Measurements from ENCODE around the gene RREB1. TPM values are rescaled to one million over a fixed set of nuclear protein-coding genes. Genes with fewer than 3 reads are reported as not detected.

The RREB1 gene
- total RNA-seq, 1 experiment from 2014 or later, result 53.5 TPM

DNA sequence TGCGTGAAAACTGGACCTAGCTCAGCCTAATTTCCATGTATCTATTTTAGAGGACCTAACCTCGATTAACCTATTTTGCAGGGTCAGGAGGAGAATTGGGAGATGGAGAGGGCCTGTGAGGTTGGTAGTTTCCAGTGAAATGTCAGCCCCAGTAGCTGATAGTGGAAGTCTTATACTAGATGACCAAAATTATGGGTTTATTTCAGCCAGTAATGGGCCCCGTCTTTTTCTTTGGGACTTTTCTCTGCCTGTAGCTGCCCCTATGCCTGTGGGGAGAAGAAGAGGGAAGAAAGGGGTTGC is 37.8 kb downstream of the RREB1 start:
- POLR2A ChIA-PET, result interaction anchor here (0.7 to 3.7 kb wide), 12 partner anchors 8 to 577 kb away, joined by 3 to 23 read pairs (median 5); partner anchors contain the start of gene RREB1
- Mint-ChIP-seq H3K27ac (ENCODE audit: low read depth, unreplicated experiment) (peak overlapping the region; percentile 90), H3K4me3 (ENCODE audit: unreplicated experiment) (peak overlapping the region; percentile 51), H3K36me3 (ENCODE audit: insufficient read depth, unreplicated experiment) (peaks cover 4% of the 10 kb centered on the region), H3K27me3 (ENCODE audit: insufficient read depth, unreplicated experiment) (no peaks in the 10 kb centered on the region), H3K9me3 (ENCODE audit: unreplicated experiment) (no peaks in the 10 kb centered on the region), H3K4me1 (ENCODE audit: insufficient read depth, unreplicated experiment) (peaks cover 60% of the 10 kb centered on the region)
- TF ChIP-seq CTCF (IDR thresholded peaks at IDR 0.05; ENCODE audit: unreplicated experiment), result no peak
- no TSS peak for BruUV-seq (replicated peaks)
- no peak for DNase-seq (ENCODE audit: unreplicated experiment)
- CTCF ChIA-PET, result interaction anchor here (1.0 to 1.1 kb wide), 2 partner anchors 18 to 421 kb away, joined by 3 read pairs; no protein-coding TSS in a partner anchor
- intact Hi-C loops (cut with micrococcal nuclease), result loop anchor here (5.0 kb wide), 1 partner anchor 343 kb away; no protein-coding TSS in a partner anchor

DNA sequence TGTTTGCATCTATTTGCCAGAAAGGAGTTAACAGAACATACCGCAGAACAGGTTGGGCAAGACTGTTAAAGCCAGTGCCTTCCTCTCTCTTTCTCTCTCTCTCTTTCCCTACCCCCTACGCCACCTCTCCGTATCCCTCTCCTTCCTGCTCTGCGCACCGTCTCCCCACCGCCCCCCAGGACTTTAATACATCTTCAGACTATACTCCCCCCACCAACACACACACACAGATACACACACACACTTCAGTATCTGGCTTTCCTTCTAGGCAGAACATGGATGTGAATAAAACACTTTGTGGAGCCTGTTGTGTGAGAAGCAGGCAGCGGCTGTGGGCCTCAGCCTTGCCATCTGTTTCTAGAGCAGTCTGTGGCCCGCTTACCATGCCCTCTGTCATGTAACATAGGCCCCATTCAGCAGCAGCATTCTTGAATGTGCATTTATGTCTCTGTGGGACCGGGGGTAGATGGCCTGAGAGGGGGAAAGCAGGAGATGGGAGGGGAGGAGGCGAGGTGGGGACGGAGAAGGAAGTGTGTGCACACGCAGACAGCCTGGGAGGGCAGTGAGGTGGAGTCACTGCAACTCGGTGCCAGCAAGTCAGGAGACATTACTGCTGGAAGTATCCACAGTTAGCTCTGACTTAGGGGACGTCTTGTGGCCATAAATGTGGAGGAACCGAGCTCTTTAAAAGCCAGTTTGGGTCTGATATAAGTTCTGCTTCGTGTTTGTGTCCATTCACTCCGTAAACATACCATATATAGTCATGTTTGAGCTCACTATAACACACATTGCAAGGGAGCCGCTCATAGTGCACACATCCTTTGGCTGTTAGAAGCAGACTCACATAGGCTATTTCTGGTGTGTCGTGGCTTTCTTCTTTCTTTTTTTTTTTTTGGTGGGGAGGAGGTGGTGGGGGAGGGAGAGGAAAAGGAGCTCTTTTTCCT is 38.4 kb downstream of the RREB1 start:
- peak overlapping the region; percentile 51 for H3K4me3 Mint-ChIP-seq (ENCODE audit: unreplicated experiment)
- H3K27me3 Mint-ChIP-seq (ENCODE audit: insufficient read depth, unreplicated experiment), result no peaks in the 10 kb centered on the region
- TF ChIP-seq CTCF (IDR thresholded peaks at IDR 0.05; ENCODE audit: unreplicated experiment), result no peak
- H3K36me3 Mint-ChIP-seq (ENCODE audit: insufficient read depth, unreplicated experiment), result peaks cover 4% of the 10 kb centered on the region
- ChIA-PET POLR2A (interaction anchor here (0.9 to 3.7 kb wide), 12 partner anchors 7 to 578 kb away, joined by 3 to 23 read pairs (median 6); partner anchors contain the start of gene RREB1), CTCF (interaction anchor here (0.6 to 1.3 kb wide), 9 partner anchors 17 to 502 kb away, joined by 3 to 5 read pairs (median 3); no protein-coding TSS in a partner anchor)
- BruUV-seq (replicated peaks), result no TSS peak
- no peak for DNase-seq (ENCODE audit: unreplicated experiment)
- peaks cover 65% of the 10 kb centered on the region for H3K4me1 Mint-ChIP-seq (ENCODE audit: insufficient read depth, unreplicated experiment)
- intact Hi-C loops (cut with micrococcal nuclease), result loop anchor here (5.0 kb wide), 1 partner anchor 344 kb away; no protein-coding TSS in a partner anchor
- H3K27ac Mint-ChIP-seq (ENCODE audit: low read depth, unreplicated experiment), result peak overlapping the region; percentile 90
- H3K9me3 Mint-ChIP-seq (ENCODE audit: unreplicated experiment), result no peaks in the 10 kb centered on the region

- Mint-ChIP-seq H3K27ac (ENCODE audit: low read depth, unreplicated experiment) (peak overlapping the region; percentile 90), H3K4me3 (ENCODE audit: unreplicated experiment) (no peak overlapping the region), H3K9me3 (ENCODE audit: unreplicated experiment) (no peaks in the 10 kb centered on the region), H3K27me3 (ENCODE audit: insufficient read depth, unreplicated experiment) (no peaks in the 10 kb centered on the region), H3K36me3 (ENCODE audit: insufficient read depth, unreplicated experiment) (peaks cover 4% of the 10 kb centered on the region), H3K4me1 (ENCODE audit: insufficient read depth, unreplicated experiment) (peaks cover 75% of the 10 kb centered on the region)
- intact Hi-C loops (cut with micrococcal nuclease), result loop anchor here (5.0 kb wide), 1 partner anchor 345 kb away; no protein-coding TSS in a partner anchor
- CTCF ChIA-PET, result interaction anchor here (0.6 to 1.3 kb wide), 6 partner anchors 11 to 233 kb away, joined by 3 to 5 read pairs (median 3); no protein-coding TSS in a partner anchor
- no TSS peak for BruUV-seq (replicated peaks)
- POLR2A ChIA-PET, result interaction anchor here (0.6 to 2.5 kb wide), 8 partner anchors 9 to 1121 kb away, joined by 3 to 11 read pairs (median 3); partner anchors contain the start of gene RREB1
- no peak for DNase-seq (ENCODE audit: unreplicated experiment)
- no peak for TF ChIP-seq CTCF (IDR thresholded peaks at IDR 0.05; ENCODE audit: unreplicated experiment)
These were observed 39.4 kb downstream of the RREB1 start for GRCh38 chr6:7147051-7147671.
